Measurements from ENCODE around the gene FGF14.

The FGF14 gene

GRCh38 chr13:101982903-101983302, 418.9 kb downstream of the FGF14 start:
- TF ChIP-seq POLR2A (IDR thresholded peaks at IDR 0.05; ENCODE audit: low read depth, low read length) (no peak), TAF1 (IDR thresholded peaks at IDR 0.05; ENCODE audit: borderline replicate concordance, low read depth, low read length) (no peak), POLR2AphosphoS5 (IDR thresholded peaks at IDR 0.05; ENCODE audit: low read depth, low read length) (no peak)
- no peak for DNase-seq (ENCODE audit: insufficient read length)
- FAIRE-seq = no peak

GRCh38 chr13:101979825-101980224, 422.0 kb downstream of the FGF14 start:
- FAIRE-seq = no peak
- TF ChIP-seq POLR2A (IDR thresholded peaks at IDR 0.05; ENCODE audit: low read depth, low read length) (no peak), TAF1 (IDR thresholded peaks at IDR 0.05; ENCODE audit: borderline replicate concordance, low read depth, low read length) (no peak), POLR2AphosphoS5 (IDR thresholded peaks at IDR 0.05; ENCODE audit: low read depth, low read length) (no peak)

GRCh38 chr13:101978552-101979315, 423.1 kb downstream of the FGF14 start:
- DNase-seq (ENCODE audit: insufficient read length) (no peak), FAIRE-seq (no peak)
- TF ChIP-seq POLR2A (IDR thresholded peaks at IDR 0.05; ENCODE audit: low read depth, low read length) (no peak), POLR2AphosphoS5 (IDR thresholded peaks at IDR 0.05; ENCODE audit: low read depth, low read length) (no peak), TAF1 (IDR thresholded peaks at IDR 0.05; ENCODE audit: borderline replicate concordance, low read depth, low read length) (no peak)

More at GRCh38 chr13:101979825-101980224, 422.0 kb downstream of the FGF14 start:
- DNase-seq (ENCODE audit: insufficient read length) = no peak

- FAIRE-seq (no peak), DNase-seq (ENCODE audit: insufficient read length) (no peak)
- TF ChIP-seq POLR2A (IDR thresholded peaks at IDR 0.05; ENCODE audit: low read depth, low read length) (no peak), TAF1 (IDR thresholded peaks at IDR 0.05; ENCODE audit: borderline replicate concordance, low read depth, low read length) (no peak), POLR2AphosphoS5 (IDR thresholded peaks at IDR 0.05; ENCODE audit: low read depth, low read length) (no peak)
Measured at GRCh38 chr13:101977475-101977874, 424.4 kb downstream of the FGF14 start.

GRCh38 chr13:101972191-101972590, 429.7 kb downstream of the FGF14 start:
- TF ChIP-seq POLR2AphosphoS5 (IDR thresholded peaks at IDR 0.05; ENCODE audit: low read depth, low read length) = no peak
- no peak for TF ChIP-seq TAF1 (IDR thresholded peaks at IDR 0.05; ENCODE audit: borderline replicate concordance, low read depth, low read length)
- TF ChIP-seq POLR2A (IDR thresholded peaks at IDR 0.05; ENCODE audit: low read depth, low read length) = no peak
- no peak for FAIRE-seq

GRCh38 chr13:101970341-101970740, 431.5 kb downstream of the FGF14 start:
- FAIRE-seq = no peak
- TF ChIP-seq POLR2AphosphoS5 (IDR thresholded peaks at IDR 0.05; ENCODE audit: low read depth, low read length) = no peak
- no peak for TF ChIP-seq TAF1 (IDR thresholded peaks at IDR 0.05; ENCODE audit: borderline replicate concordance, low read depth, low read length)
- no peak for TF ChIP-seq POLR2A (IDR thresholded peaks at IDR 0.05; ENCODE audit: low read depth, low read length)
- no peak for DNase-seq (ENCODE audit: insufficient read length)

More at GRCh38 chr13:101972191-101972590, 429.7 kb downstream of the FGF14 start:
- no peak for DNase-seq (ENCODE audit: insufficient read length)

- no peak for DNase-seq (ENCODE audit: insufficient read length)
Measured at GRCh38 chr13:101967781-101968180, 434.1 kb downstream of the FGF14 start.

GRCh38 chr13:101967216-101967615, 434.6 kb downstream of the FGF14 start:
- DNase-seq (ENCODE audit: insufficient read length) = no peak
- TF ChIP-seq POLR2A (IDR thresholded peaks at IDR 0.05; ENCODE audit: low read depth, low read length) (no peak), TAF1 (IDR thresholded peaks at IDR 0.05; ENCODE audit: borderline replicate concordance, low read depth, low read length) (no peak), POLR2AphosphoS5 (IDR thresholded peaks at IDR 0.05; ENCODE audit: low read depth, low read length) (no peak)
- FAIRE-seq = no peak

More at GRCh38 chr13:101967781-101968180, 434.1 kb downstream of the FGF14 start:
- TF ChIP-seq POLR2A (IDR thresholded peaks at IDR 0.05; ENCODE audit: low read depth, low read length) (no peak), POLR2AphosphoS5 (IDR thresholded peaks at IDR 0.05; ENCODE audit: low read depth, low read length) (no peak), TAF1 (IDR thresholded peaks at IDR 0.05; ENCODE audit: borderline replicate concordance, low read depth, low read length) (no peak)
- no peak for FAIRE-seq

- DNase-seq (ENCODE audit: insufficient read length) (no peak), FAIRE-seq (no peak)
- TF ChIP-seq POLR2A (IDR thresholded peaks at IDR 0.05; ENCODE audit: low read depth, low read length) (no peak), TAF1 (IDR thresholded peaks at IDR 0.05; ENCODE audit: borderline replicate concordance, low read depth, low read length) (no peak)
Measured at GRCh38 chr13:101965096-101965495, 436.8 kb downstream of the FGF14 start.

GRCh38 chr13:101959016-101959415, 442.8 kb downstream of the FGF14 start:
- FAIRE-seq (no peak), DNase-seq (ENCODE audit: insufficient read length) (no peak)
- TF ChIP-seq TAF1 (IDR thresholded peaks at IDR 0.05; ENCODE audit: borderline replicate concordance, low read depth, low read length) (no peak), POLR2AphosphoS5 (IDR thresholded peaks at IDR 0.05; ENCODE audit: low read depth, low read length) (no peak), POLR2A (IDR thresholded peaks at IDR 0.05; ENCODE audit: low read depth, low read length) (no peak)

- DNase-seq (ENCODE audit: insufficient read length) (no peak), FAIRE-seq (no peak)
- no peak for TF ChIP-seq POLR2A (IDR thresholded peaks at IDR 0.05; ENCODE audit: low read depth, low read length)
- no peak for TF ChIP-seq POLR2AphosphoS5 (IDR thresholded peaks at IDR 0.05; ENCODE audit: low read depth, low read length)
- TF ChIP-seq TAF1 (IDR thresholded peaks at IDR 0.05; ENCODE audit: borderline replicate concordance, low read depth, low read length) = no peak
Measured at GRCh38 chr13:101955764-101956163, 446.1 kb downstream of the FGF14 start.

GRCh38 chr13:101951114-101951513, 450.7 kb downstream of the FGF14 start:
- no peak for FAIRE-seq
- TF ChIP-seq POLR2A (IDR thresholded peaks at IDR 0.05; ENCODE audit: low read depth, low read length) (no peak), POLR2AphosphoS5 (IDR thresholded peaks at IDR 0.05; ENCODE audit: low read depth, low read length) (no peak), TAF1 (IDR thresholded peaks at IDR 0.05; ENCODE audit: borderline replicate concordance, low read depth, low read length) (no peak)
- DNase-seq (ENCODE audit: insufficient read length) = no peak
